Mesenchymal stem cell (in vitro differentiated cells and primary cell): ENCODE data around the gene URM1.
A peak's percentile ranks its signal among the peaks of the same experiment; 100 is the strongest.

Source experiments
- DNase-seq: peaks from one replicate; pipeline ENCODE4 v3.0.0-alpha.2; 2013
- H2AFZ ChIP-seq: one replicate; pipeline ENCODE4 v1.6.1; 2013; ENCODE audit warnings: low read depth, mild to moderate bottlenecking, control low read depth, inconsistent platforms, low read length, moderate library complexity
- H2AK5ac ChIP-seq: 2 replicates; pipeline ENCODE4 v1.6.1; 2013; ENCODE audit warnings: low read length, moderate library complexity, mild to moderate bottlenecking, inconsistent platforms; ENCODE audit not compliant: severe bottlenecking
- H2BK120ac ChIP-seq: one replicate; pipeline ENCODE4 v1.6.1; 2013; ENCODE audit warnings: low read depth, mild to moderate bottlenecking, inconsistent platforms, low read length, moderate library complexity
- H2BK12ac ChIP-seq, 2 experiments: one replicate each; pipeline ENCODE4 v1.6.1; 2013; ENCODE audit warnings: inconsistent platforms in 2 of 2, low read length in 2 of 2, mild to moderate bottlenecking in 2 of 2, moderate library complexity in 2 of 2, control low read depth in 1 of 2
- H2BK15ac ChIP-seq: one replicate; pipeline ENCODE4 v1.6.1; 2013; ENCODE audit warnings: mild to moderate bottlenecking, low read depth, inconsistent platforms; ENCODE audit not compliant: poor library complexity, severe bottlenecking
- H2BK5ac ChIP-seq: 2 replicates; pipeline ENCODE4 v1.6.1; 2013; ENCODE audit warnings: low read depth, mild to moderate bottlenecking, low read length, control low read depth, inconsistent platforms; ENCODE audit not compliant: poor library complexity, severe bottlenecking
- H3K14ac ChIP-seq, 2 experiments: one replicate each; pipeline ENCODE4 v1.6.1; 2013; ENCODE audit warnings: inconsistent platforms in 2 of 2, low read length in 2 of 2, control low read depth in 1 of 2, mild to moderate bottlenecking in 1 of 2, moderate library complexity in 1 of 2
- H3K18ac ChIP-seq, 2 experiments: one replicate each; pipeline ENCODE4 v1.6.1; 2013; ENCODE audit warnings: inconsistent platforms in 2 of 2, low read length in 2 of 2, control low read depth in 1 of 2, low read depth in 1 of 2, mild to moderate bottlenecking in 1 of 2
- H3K23ac ChIP-seq, 2 experiments: one replicate each; pipeline ENCODE4 v1.6.1; 2013; ENCODE audit warnings: inconsistent platforms in 2 of 2, low read length in 2 of 2, mild to moderate bottlenecking in 2 of 2, moderate library complexity in 2 of 2, control low read depth in 1 of 2
- H3K27ac ChIP-seq: 2 replicates; pipeline ENCODE4 v1.5.1; 2013; ENCODE audit warnings: mild to moderate bottlenecking, moderate library complexity, low read length, control low read depth, inconsistent platforms; ENCODE audit not compliant: poor library complexity, severe bottlenecking
- H3K27me3 ChIP-seq, 2 experiments: 2 replicates each; pipeline versions ENCODE4 v1.6.1 to v1.7.0; 2013; ENCODE audit warnings: low read length in 2 of 2, mild to moderate bottlenecking in 2 of 2, moderate library complexity in 2 of 2, control low read depth in 1 of 2, inconsistent platforms in 1 of 2; ENCODE audit not compliant: control insufficient read depth in 1 of 2, insufficient read depth in 1 of 2
- H3K36me3 ChIP-seq, 2 experiments: 2 replicates each; pipeline versions ENCODE4 v1.6.1 to v1.7.0; 2013; ENCODE audit warnings: low read length in 2 of 2, control low read depth in 1 of 2, inconsistent platforms in 1 of 2, low read depth in 1 of 2, mild to moderate bottlenecking in 1 of 2; ENCODE audit not compliant: insufficient read depth in 2 of 2, control insufficient read depth in 1 of 2
- H3K4ac ChIP-seq, 2 experiments: one replicate each; pipeline ENCODE4 v1.6.1; 2013; ENCODE audit warnings: inconsistent platforms in 2 of 2, low read length in 2 of 2, mild to moderate bottlenecking in 2 of 2, moderate library complexity in 2 of 2, control low read depth in 1 of 2, low read depth in 1 of 2
- H3K4me1 ChIP-seq: 2 replicates; pipeline ENCODE4 v1.6.1; 2013; ENCODE audit warnings: low read depth, low read length, control low read depth; ENCODE audit not compliant: control insufficient read depth, insufficient read depth
- H3K4me2 ChIP-seq: 2 replicates; pipeline ENCODE4 v1.6.1; 2013; ENCODE audit warnings: low read length, mild to moderate bottlenecking, inconsistent platforms; ENCODE audit not compliant: poor library complexity, severe bottlenecking
- H3K4me3 ChIP-seq, 2 experiments: 2 replicates each; pipeline versions ENCODE4 v1.5.1 to v1.7.0; 2013; ENCODE audit warnings: low read length in 2 of 2, mild to moderate bottlenecking in 2 of 2, control low read depth in 1 of 2, low read depth in 1 of 2; ENCODE audit not compliant: insufficient read depth in 1 of 2
- H3K79me1 ChIP-seq: replicated peaks from 2 replicates; pipeline ENCODE4 v1.6.1; 2013; ENCODE audit warnings: mild to moderate bottlenecking, control low read depth, low read length, inconsistent platforms; ENCODE audit not compliant: poor library complexity, severe bottlenecking
- H3K9ac ChIP-seq: 2 replicates; pipeline ENCODE4 v1.7.0; 2013; ENCODE audit warnings: mild to moderate bottlenecking, low read length, moderate library complexity
- H3K9me3 ChIP-seq: 2 replicates; pipeline ENCODE4 v1.7.0; 2013; ENCODE audit warnings: mild to moderate bottlenecking, low read length; ENCODE audit not compliant: control insufficient read depth
- H4K8ac ChIP-seq: one replicate; pipeline ENCODE4 v1.6.1; 2013; ENCODE audit warnings: inconsistent platforms, mild to moderate bottlenecking, low read length, moderate library complexity
- H4K91ac ChIP-seq: one replicate; pipeline ENCODE4 v1.6.1; 2013; ENCODE audit warnings: mild to moderate bottlenecking, low read length, inconsistent platforms
- WGBS: methylation state at CpG from one replicate; pipeline ENCODE4 v1.1.7; 2013; ENCODE audit warnings: mixed read lengths; 5-methylcytosine and 5-hydroxymethylcytosine counted together

The URM1 gene

GRCh38 chr9:128333451-128333869 lies 37.7 kb upstream of the URM1 start:
- Histone ChIP-seq H2BK5ac (no peak overlapping the region), H3K27ac (no peak overlapping the region), H2AFZ (no peak overlapping the region), H4K91ac (peak overlapping the region; percentile 35), H2AK5ac (no peak overlapping the region), H4K8ac (no peak overlapping the region), H3K14ac (no peak overlapping the region), H3K4ac (no peak overlapping the region), H3K9me3 (no peaks in the 10 kb centered on the region), H3K4me3 (no peak overlapping the region), H2BK15ac (no peak overlapping the region), H3K27me3 (no peaks in the 10 kb centered on the region), H3K18ac (no peak overlapping the region), H3K9ac (no peak overlapping the region), H3K4me2 (no peak overlapping the region), H3K79me1 (peaks cover 11% of the 10 kb centered on the region), H2BK120ac (no peak overlapping the region), H3K23ac (no peak overlapping the region), H2BK12ac (no peak overlapping the region), H3K36me3 (peaks cover 33 to 38% of the 10 kb centered on the region in 2 experiments), H3K4me1 (peaks cover 5% of the 10 kb centered on the region)
- DNase-seq = no peak
- 95% methylated on average over 11 of the region's 11 CpGs for WGBS

GRCh38 chr9:128335161-128335560 lies 36.0 kb upstream of the URM1 start:
- 97% methylated on average over 7 of the region's 7 CpGs for WGBS
- Histone ChIP-seq H3K4me3 (no peak overlapping the region), H2AFZ (no peak overlapping the region), H3K79me1 (peaks cover 2% of the 10 kb centered on the region), H2BK120ac (no peak overlapping the region), H3K4me1 (peaks cover 2% of the 10 kb centered on the region), H3K14ac (no peak overlapping the region), H2AK5ac (no peak overlapping the region), H3K18ac (no peak overlapping the region), H3K4ac (no peak overlapping the region), H4K91ac (no peak overlapping the region), H3K36me3 (peaks cover 27 to 29% of the 10 kb centered on the region in 2 experiments), H2BK15ac (no peak overlapping the region), H4K8ac (no peak overlapping the region), H2BK12ac (no peak overlapping the region), H3K9me3 (no peaks in the 10 kb centered on the region), H3K9ac (no peak overlapping the region), H3K27me3 (no peaks in the 10 kb centered on the region), H2BK5ac (no peak overlapping the region), H3K27ac (no peak overlapping the region), H3K4me2 (no peak overlapping the region), H3K23ac (no peak overlapping the region)
- DNase-seq = no peak

GRCh38 chr9:128335914-128336313 lies 35.3 kb upstream of the URM1 start:
- H3K23ac ChIP-seq = no peak overlapping the region
- H3K9me3 ChIP-seq = no peaks in the 10 kb centered on the region
- H3K9ac ChIP-seq = no peak overlapping the region
- H4K91ac ChIP-seq = no peak overlapping the region
- no peak overlapping the region for H3K27ac ChIP-seq
- H3K4me1 ChIP-seq = peaks cover 4% of the 10 kb centered on the region
- no peak overlapping the region for H4K8ac ChIP-seq
- H3K4me3 ChIP-seq = no peak overlapping the region
- H3K79me1 ChIP-seq = no peaks in the 10 kb centered on the region
- no peak overlapping the region for H2AFZ ChIP-seq
- DNase-seq = no peak
- H3K36me3 ChIP-seq = peaks cover 27 to 29% of the 10 kb centered on the region in 2 experiments
- H3K4ac ChIP-seq = no peak overlapping the region
- no peak overlapping the region for H2BK15ac ChIP-seq
- no peak overlapping the region for H3K14ac ChIP-seq
- WGBS = 97% methylated on average over 2 of the region's 2 CpGs
- no peak overlapping the region for H2AK5ac ChIP-seq
- no peak overlapping the region for H3K4me2 ChIP-seq
- H2BK120ac ChIP-seq = no peak overlapping the region
- H3K18ac ChIP-seq = no peak overlapping the region
- no peaks in the 10 kb centered on the region for H3K27me3 ChIP-seq
- H2BK12ac ChIP-seq = no peak overlapping the region
- H2BK5ac ChIP-seq = no peak overlapping the region

GRCh38 chr9:128337936-128338335 lies 33.2 kb upstream of the URM1 start:
- H2AFZ ChIP-seq = no peak overlapping the region
- H3K18ac ChIP-seq = no peak overlapping the region
- peaks cover 18 to 19% of the 10 kb centered on the region in 2 experiments for H3K36me3 ChIP-seq
- no peak for DNase-seq
- H4K91ac ChIP-seq = no peak overlapping the region
- H3K4me1 ChIP-seq = peaks cover 8% of the 10 kb centered on the region
- H2AK5ac ChIP-seq = no peak overlapping the region
- H3K23ac ChIP-seq = no peak overlapping the region
- no peak overlapping the region for H3K14ac ChIP-seq
- 95% methylated on average over 7 of the region's 7 CpGs for WGBS
- no peak overlapping the region for H3K4me3 ChIP-seq
- H3K27me3 ChIP-seq = no peaks in the 10 kb centered on the region
- H3K4me2 ChIP-seq = no peak overlapping the region
- H3K27ac ChIP-seq = no peak overlapping the region
- H3K4ac ChIP-seq = no peak overlapping the region
- H3K79me1 ChIP-seq = peaks cover 8% of the 10 kb centered on the region
- no peak overlapping the region for H4K8ac ChIP-seq
- no peak overlapping the region for H2BK5ac ChIP-seq
- no peak overlapping the region for H2BK15ac ChIP-seq
- H3K9me3 ChIP-seq = no peaks in the 10 kb centered on the region
- H2BK120ac ChIP-seq = no peak overlapping the region
- no peak overlapping the region for H3K9ac ChIP-seq
- H2BK12ac ChIP-seq = no peak overlapping the region
